Measurements from ENCODE around the gene SYT17.
A peak's percentile ranks its signal among the peaks of the same experiment; 100 is the strongest.
"Not testable (repeated sequence)": the region's sequence is repeated elsewhere in the genome, so short reads cannot be mapped to it uniquely, and the experiment has no call there.

Gene SYT17

DNA sequence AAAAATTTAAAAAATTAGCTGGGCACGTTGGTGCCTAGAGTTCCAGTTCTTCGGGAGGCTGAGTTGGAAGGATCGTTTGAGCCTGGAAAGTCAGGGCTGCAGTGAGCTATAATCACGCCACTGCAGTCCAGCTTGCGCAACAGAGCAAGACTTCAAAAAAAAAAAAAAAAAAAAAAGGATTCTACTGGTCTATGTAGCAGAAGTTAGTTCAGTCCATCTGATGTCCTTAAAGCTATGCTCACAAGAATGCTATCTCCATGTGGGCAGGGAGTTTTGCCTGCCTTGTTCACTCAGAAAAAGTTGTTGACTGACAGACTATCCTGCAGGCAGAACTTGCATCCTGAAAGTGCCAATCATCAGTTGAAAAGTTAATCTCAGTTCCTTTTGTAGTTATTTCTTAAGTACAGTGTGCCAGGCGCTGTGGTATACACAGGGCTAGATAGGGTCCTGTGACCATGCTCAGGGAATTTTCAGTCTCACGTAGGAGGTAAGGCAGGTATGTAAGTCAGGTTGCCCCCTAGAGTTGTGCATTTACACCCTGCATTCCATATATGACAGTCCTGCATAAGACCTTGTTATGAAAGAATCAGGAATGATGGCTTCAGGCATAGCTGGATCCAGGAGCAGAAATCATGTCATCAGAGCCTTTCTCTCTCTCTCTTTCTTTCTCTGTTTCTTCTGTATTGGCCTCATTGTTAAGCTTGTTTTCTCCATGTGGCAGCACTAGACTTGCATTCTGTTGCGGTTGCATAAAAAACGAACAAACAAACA, 7.6 kb downstream of the SYT17 start:
- no peak for DNase-seq

DNA sequence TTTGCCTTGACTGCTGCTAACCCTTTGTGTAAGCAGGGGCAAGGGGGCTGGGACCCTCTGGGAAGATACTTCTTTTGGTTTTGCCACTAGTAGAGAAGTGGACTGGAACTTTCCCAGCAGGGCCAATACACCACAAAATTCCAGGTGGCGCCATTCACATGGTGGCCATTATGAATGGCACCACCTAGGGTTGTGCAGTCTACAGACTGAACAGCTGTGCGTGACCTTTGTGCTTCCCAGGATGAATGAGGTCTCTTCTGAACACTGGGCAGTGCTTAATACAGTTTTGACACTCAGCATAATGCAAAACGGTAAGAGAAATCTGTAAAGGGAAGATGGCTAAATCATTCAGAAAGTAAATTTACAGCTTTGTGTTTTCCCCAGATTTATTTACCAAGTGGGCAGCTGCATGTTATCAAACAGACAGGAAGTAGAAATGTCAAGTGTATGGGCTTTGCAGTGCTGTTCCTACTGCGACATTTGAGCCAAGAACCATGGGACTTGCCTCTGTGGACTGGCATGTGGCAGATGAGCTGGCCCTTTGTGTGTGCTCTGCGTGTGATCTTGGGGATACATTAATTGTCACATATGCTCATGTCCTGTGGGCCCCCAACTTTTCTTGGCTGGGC, 9.2 kb downstream of the SYT17 start:
- DNase-seq = no peak

DNA sequence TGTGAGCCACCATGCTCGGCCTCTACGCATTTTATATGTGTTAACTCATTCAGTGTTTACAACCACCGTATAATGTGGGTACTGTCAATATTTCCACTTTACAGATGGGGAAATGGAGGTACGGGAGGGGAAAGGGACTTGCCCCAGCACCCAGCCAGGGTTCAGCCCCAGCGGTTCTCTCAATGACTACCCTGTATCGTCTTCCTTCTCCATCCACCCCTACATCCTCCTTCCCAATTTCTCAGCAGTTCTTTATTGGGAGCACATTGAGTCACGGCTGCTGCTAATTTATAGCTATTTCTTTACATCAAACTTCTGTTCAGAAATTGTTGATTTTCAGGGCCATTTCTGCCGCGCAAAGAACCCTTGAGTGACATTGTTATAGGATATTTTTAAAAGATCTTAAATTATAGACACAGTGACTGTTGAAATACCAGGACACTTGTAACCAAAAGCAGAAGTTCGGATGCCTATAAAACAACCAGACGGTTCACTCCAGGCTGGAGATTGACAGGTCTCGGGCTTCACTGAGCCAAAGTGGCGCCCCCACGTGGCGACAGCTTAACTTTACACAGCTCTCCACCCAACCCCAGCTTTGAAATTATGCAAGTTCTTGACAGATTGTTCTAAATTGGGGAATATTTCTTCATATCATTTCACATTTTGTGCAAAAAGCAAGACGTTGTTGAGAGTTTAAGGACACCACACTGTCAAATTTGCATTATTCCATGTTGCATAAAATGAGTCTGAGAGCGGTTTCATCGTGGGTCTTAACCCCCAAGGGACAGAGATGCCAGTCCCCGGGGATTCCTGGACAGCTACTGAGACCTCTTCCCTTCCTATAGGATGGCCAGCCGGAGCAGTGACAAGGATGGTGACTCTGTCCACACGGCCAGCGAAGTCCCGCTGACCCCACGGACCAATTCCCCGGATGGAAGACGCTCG, 11.8 kb downstream of the SYT17 start:
- no peak for DNase-seq

DNA sequence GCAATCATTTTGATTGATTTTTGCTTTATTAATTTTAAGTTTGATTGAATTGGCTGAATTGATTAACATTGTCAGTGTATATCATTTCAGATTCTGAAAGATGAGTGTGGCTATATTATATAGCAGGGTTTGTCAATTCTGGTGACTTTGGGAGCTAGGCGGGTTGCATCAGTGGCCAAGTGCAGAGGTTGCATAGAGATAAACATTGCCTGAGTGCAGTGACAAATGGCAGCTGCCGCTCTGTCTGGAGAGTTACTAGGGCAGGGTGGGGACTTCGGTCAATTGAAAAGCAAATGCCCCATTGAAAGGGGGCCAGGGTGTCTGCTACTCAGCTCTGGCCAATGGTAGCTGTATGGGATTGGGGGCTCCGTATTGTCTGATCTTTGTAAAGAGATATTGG, 12.7 kb downstream of the SYT17 start:
- DNase-seq = no peak

DNA sequence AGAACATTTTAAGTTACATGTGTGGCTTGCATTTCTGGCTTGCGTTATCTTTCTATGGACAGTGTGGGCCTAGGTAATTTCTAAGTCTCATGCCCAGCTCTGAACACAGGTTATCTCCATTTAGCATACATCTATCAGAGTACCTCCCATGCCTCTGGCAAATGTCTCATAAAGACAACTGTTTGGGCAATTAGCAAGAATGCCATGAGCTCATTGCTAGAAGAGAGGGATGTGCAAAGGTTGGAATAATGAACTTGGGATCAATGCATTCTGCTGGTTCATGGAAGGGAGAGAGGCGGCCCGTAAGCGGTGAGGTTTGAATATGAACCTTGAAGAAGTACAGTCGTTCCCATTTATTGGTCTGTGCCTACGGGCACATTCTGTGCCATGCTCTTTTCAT, 14.4 kb downstream of the SYT17 start:
- no peak for DNase-seq

DNA sequence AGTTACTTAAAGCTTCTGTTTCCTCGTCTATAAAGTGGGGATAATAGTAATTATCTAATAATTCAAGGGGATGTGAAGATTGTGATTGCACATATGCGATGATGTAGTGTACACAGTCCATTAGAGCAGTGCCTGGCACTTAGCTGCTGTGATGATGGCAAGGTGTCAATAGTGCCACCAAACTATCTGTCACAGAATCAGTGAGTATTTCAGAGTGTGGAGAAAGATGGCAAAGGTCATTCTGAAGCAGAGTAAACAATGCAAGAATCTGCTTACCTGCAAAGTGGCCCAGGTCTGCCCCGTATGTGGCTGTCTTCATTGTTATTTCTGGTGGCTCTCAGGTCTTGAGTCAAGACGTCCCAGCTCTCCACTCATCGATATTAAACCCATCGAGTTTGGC, 15.1 kb downstream of the SYT17 start:
- no peak for DNase-seq

DNA sequence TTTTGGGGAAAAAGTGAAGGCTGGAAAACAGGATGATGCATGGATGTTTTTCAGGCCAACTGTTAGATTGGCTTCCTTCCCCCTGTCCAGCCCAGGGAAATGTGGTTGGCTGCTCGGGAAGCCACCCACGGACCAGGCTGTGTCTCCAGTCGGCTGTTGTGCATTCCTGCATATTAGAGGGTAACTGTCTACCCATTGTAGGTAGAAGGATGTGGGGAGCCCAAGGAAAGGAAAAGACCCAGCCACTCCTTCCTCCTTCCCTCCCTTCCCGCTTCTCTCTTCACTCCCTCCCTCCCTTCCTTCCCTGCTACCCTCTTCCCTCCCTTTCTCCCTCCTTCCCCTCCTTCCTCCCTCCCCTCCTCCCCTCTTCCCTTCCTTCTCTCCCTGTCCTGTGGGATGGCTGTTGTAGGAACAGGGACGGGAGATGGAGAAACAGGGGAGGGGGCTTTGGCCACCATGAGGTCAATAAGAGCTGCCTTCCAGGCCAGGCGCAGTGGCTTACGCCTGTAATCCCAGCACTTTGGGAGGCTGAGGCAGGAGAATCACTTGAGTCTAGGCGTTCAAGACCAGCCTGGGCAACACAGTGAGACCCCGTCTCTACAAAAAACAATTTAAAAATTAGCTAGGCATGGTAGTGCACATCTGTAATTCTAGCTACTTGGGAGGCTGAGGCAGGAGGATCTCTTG, 16.9 kb downstream of the SYT17 start:
- DNase-seq = no peak

DNA sequence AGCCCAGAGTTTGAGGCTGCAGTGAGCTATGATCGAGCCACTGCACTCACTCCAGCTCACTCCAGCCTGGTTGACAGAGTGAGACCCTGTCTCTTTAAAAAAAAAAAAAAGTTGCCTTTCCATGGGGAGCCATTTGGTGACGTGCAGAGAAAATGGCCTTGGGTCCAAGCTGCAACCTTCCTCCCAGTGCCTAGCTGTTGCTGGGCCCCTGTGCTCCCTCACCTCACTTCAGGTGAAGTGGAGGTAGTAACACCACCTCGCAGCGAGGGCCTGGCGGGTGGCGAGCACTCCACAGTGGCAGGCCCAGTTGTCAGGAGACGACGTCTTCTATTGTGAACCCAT, 17.4 kb downstream of the SYT17 start:
- DNase-seq = no peak

DNA sequence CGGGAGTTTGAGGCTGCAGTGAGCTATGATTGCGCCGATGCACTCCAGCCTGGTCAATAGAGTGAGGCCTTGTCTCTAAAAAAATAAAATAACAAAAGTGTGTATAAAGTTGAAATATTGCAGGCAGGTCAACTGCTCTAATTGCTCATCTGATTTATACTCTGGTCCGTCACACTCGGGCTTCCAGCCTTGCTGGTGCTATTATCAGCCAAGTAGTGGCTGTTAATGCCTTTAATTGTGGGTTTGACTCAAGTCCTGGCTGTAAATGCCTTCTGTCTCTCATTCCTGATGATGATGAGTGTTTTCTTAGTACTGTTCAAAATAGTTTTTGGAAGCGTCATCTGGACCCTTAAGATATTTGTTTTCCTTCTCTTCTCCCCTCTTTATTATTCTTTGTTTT, 18.4 kb downstream of the SYT17 start:
- DNase-seq = no peak

DNA sequence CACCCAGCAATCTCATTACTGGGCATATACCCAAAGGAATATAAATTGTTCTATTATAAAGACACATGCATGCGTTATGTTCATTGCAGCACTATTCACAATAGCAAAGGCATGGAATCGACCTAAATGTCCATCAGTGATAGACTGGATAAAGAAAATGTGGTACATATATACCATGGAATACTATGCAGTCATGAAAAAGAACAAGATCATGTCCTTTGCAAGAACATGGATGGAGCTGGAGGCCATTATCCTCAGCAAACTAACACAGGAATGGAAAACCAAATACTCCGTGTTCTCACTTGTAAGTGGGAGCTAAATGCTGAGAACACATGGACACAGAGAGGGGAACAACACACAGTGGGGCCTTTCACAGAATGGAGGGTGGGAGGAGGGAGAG, 19.9 kb downstream of the SYT17 start:
- DNase-seq = not testable (repeated sequence)

DNA sequence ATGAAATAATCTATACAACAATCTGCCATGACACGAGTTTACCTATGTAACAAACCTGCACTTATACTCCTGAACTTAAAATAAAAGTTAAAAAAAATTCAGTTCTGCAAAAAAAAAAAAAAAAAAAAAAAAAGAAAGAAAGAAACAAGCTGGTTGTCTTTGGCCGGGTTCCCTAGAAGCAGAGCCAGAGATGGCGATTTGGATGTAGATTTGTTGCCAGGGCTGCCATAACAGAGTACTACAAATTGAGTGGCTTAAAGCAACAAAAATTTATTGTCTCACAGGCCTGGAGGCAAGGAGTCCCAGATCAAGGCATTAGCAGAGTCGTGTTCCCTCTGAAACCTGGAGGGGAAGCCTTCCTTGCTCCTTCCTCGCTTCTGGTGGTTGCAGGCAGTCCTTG, 20.4 kb downstream of the SYT17 start:
- DNase-seq = no peak

DNA sequence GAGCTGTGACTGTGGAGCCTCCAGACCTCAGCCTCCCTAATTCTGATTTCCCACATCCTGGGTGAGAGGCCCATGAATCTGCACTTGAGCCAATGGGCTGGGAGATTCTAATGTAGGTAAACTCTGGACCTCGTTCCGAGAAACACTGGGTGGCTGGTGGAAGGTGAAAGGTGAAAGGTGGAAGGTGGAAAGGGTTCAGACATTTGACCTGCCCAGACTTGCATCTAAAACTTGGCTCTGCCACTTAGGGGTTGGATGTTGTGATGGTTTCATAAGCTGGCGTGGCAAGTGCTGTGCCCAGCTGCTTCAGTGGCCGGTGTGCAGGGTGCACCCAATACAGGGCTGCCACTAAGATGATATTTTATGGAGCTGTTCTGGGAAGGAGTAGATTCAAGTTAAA, 24.8 kb downstream of the SYT17 start:
- DNase-seq = no peak

DNA sequence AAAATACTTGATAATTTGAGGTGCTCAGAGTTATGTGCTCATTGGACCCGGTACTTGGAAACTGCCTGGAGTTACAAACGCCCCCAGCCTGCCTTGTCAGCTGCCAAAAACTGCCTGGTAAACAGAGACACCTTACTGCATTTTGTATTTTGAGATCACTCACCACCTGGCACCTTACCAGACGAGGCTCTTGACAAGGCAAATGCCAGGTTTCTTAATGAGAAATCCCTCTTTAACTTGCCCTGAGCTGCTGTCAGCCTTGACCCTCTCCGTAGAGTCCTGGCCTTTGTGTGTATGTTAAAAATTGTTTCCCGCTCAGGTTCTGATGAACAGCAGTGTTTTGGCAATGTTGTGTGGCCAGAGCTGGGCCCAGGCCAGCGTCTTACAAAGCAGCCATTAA, 28.8 kb downstream of the SYT17 start:
- peak; percentile 84 for DNase-seq

DNA sequence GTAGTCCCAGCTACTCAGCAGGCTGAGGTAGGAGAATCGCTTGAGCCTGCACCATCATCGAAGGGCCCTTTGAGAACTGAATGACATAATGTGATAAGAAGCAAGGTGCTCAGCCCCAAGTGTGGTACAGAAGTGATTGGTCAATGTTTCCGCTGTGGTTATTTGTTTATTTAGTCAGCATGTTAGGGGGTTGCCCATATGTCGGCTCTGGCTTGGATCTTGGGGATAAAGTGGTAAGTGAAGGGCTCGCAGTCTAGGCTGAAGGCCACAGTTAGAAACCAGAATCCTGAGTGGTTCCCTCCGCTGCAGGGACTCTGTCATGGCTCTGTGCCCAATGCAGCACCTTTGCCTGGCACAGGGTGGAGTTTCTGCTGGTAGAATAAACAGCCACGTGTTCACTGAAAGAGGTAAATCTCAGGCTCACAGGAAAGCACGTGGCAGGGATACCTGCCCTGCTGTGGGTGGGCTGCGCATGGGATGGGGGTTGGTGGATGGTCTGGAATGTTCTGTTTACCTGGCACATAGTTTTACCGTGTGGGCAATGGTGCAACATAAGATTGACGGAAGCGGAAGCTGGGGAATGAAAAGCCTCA, 35.4 kb downstream of the SYT17 start:
- peak; percentile 31 for DNase-seq

DNA sequence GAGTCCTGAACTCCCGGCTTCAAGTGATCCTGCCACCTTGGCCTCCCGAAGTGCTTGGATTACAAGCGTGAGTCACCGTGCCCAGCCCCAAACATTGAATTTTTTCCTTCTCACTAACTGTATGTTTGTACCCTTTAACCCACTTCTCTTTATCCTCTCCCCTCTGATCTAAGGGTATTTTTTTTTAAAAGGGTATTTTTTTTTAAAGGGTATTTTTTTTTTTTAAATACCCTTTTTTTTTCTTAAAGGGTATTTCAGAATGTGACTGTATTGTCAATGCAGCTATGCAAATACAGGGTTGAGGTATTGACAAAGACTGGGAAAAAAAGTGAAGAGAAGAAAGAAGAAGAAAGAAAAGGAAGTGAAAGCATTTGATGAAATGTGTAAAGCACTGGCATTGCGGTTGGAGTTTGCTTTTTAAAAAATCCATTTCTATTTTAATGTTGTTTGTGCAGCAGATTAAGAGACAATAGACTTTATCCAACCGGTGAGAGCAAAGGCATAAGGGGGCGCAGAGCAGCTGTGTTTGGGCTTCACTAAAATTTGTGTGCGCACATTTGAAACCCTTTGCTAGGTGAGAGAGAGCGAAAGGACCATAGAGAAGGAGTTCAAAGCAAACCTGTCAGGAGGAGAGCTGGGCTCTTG, 42.4 kb downstream of the SYT17 start:
- no peak for DNase-seq

DNA sequence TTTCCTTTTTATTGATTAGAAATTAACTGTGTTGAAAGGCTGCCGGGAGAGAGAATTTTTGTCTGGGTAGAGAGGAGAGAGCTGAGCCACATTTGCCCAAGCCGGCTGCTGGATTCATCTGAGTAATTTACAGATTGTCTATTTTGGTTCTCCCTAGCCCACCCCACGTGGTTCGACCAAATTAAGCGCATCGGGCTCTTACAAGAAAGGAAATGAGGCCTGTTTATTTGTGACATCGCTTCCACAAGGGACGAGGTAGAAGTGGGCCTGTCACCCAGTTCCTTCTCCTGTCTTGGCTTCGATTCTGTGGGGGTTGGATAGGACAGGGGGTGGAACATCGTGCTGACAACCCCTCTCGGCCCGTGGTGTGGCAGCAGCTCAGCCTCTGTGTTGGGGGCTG, 42.9 kb downstream of the SYT17 start:
- no peak for DNase-seq

DNA sequence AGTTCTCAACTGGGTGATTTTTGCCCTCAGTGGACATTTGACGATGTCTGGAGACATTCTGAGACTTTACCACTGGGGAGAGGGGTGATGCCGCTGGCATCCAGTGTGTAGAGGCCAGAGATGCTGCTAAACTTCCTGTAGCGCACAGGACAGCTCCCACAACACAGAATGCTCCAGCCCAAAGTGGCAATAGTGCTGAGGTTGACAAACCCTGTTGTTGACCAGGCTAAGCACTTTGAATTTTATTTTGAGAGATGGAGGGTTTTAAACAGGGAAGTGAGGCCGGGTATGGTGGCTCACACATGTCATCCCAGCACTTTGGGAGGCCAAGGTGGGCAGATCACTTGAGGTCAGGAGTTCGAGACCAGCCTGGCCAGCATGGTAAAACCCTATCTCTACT, 44.0 kb downstream of the SYT17 start:
- no peak for DNase-seq

DNA sequence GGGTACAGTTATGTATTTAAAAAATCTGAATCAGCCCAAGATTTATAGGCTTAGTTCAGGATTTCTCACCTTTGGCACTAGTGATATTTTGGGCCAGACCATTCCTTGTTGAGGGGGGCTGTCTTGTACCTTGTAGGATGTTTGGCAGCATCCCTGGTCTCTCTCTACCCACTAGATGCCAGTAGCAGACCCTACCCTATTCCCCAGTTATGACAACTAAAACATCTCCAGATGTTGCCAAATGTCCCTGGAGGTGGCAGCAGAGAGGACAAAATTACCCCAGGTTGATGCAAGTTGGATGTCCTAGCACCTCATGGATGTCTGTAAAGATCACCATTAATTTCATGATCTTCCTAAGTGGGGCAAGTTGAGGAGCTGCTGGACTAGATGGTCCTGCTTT, 45.8 kb downstream of the SYT17 start:
- DNase-seq = no peak

DNA sequence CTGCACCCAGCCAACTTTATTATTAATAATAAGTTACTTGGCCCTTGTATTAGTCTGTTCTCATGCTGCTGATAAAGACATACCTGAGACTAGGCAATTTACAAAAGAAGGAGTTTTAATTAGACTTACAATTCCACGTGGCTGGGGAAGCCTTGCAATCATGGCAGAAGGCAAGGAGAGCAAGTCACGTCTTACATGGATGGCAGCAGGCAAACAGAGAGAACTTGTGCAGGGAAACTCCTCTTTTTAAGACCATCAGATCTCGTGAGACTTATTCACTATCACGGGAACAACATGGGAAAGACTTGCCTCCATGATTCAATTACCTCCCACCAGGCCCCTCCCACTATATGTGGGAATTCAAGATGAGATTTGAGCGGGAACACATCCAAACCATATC, 47.7 kb downstream of the SYT17 start:
- no peak for DNase-seq

DNA sequence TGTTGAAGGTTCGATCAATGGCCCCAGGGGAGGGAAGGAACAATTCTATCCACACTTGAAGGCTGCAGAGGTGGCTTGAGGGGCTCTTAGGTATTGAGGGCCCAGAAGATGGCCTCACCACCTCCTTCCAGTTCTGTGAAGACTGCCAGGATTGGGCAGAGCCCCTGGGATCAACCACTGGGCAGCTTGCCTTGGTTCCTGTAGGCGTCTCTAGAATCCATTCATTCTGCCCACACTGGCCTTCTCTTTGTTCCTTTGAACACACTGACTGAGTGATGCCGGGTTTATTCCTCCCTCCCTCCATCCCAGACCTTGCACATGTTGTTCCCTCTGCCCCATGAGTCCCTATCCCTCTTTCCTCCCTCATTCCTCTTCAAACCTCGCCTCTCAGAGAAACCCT, 50.5 kb downstream of the SYT17 start:
- DNase-seq = no peak

DNA sequence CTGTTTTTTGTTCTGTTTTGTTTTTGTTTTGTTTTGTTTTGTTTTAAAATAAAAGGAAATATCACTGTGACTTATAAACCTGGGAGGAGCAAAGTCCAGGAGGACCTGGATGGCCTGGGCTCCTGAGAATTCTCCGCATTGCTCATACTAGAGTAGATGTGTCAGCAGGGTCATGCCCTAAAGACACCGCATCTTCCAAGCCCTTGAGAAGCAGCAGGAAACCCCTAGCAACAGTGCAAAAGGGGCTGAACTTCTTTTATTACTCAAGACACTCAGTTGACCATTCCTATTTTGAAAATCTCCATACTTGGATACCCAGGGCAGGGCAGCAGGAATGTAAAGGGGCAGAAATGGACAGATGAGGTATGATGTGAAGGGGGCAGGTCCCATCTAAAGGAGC, 51.8 kb downstream of the SYT17 start:
- no peak for DNase-seq
